ENCODE results near the gene IL4R. TPM values are rescaled to one million over a fixed set of nuclear protein-coding genes. Genes with fewer than 3 reads are reported as not detected.

Gene IL4R
- total and polyA plus RNA-seq, 10 of the 15 experiments (the other 5 are each of a cell fraction or from before 2014, with no cell fraction given): 2.6 to 70.4 (median 36.6) TPM

DNA sequence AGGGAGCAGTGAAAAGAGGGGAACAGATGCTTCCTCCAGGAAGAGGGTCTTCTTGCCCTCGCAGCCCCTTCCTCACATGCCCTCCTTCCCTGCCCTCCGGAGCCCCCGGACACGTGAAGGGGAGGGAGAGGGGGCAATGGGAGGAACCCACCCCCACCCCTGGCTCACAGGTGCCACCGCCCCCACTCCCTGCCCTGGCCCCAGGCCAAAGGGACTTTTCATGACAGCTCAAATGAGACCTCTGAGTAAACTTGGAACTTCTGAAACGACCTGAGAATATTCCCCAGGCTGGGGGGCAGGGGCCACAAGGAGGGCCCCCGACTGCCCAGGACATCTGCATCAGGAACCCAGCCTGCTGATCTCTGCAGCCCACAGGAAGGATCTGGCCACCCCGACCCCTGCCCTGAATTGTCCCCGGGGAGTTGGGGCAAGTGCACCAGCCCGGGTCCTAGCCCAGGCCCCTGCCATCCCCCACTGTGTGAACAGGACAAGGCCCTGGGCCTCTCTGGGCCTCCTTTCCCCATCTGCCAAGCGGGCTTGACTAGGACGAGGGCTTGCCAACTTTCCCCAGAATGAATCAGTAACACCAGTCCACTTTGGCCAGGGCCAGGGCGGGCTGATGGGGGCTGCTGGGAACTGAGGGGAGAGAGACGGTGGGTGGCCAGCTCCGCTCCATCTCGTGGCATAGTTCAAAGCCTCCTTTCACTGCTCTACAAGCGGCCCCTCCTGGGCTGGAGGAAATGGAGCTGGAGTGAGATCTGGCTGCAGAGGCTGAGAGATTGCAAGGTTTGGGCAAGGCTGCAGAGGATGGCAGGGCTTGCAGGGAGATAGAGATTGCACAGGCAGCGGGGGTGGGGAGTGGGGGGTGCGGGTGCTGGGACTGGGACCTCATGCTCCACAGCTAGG, 92.0 kb downstream of the IL4R start (continued):
- TF ChIP-seq MEF2B (IDR thresholded peaks at IDR 0.05; ENCODE audit: partially characterized antibody, poor library complexity, severe bottlenecking): peak; percentile 89
- TF ChIP-seq NBN (IDR thresholded peaks at IDR 0.05): no peak; the same call in 1 of the 2 replicates
- TF ChIP-seq E2F4 (IDR thresholded peaks at IDR 0.05; ENCODE audit: low read depth, low read length): 0 out of 2 replicates have a peak, but pooled peaks have one; percentile 29
- 0 out of 2 replicates have a peak, but pooled peaks have one; percentile 44 for TF ChIP-seq RCOR1 (conservative IDR thresholded peaks at IDR 0.05; ENCODE audit: low read depth, low read length)
- TF ChIP-seq ZBTB11 (CRISPR knock-in tag; IDR thresholded peaks at IDR 0.05): no peak
- peak; percentile 65; the same call in 1 of the 2 replicates for TF ChIP-seq MTA2 (IDR thresholded peaks at IDR 0.05; ENCODE audit: low read depth)
- TF ChIP-seq, protein P1, sequence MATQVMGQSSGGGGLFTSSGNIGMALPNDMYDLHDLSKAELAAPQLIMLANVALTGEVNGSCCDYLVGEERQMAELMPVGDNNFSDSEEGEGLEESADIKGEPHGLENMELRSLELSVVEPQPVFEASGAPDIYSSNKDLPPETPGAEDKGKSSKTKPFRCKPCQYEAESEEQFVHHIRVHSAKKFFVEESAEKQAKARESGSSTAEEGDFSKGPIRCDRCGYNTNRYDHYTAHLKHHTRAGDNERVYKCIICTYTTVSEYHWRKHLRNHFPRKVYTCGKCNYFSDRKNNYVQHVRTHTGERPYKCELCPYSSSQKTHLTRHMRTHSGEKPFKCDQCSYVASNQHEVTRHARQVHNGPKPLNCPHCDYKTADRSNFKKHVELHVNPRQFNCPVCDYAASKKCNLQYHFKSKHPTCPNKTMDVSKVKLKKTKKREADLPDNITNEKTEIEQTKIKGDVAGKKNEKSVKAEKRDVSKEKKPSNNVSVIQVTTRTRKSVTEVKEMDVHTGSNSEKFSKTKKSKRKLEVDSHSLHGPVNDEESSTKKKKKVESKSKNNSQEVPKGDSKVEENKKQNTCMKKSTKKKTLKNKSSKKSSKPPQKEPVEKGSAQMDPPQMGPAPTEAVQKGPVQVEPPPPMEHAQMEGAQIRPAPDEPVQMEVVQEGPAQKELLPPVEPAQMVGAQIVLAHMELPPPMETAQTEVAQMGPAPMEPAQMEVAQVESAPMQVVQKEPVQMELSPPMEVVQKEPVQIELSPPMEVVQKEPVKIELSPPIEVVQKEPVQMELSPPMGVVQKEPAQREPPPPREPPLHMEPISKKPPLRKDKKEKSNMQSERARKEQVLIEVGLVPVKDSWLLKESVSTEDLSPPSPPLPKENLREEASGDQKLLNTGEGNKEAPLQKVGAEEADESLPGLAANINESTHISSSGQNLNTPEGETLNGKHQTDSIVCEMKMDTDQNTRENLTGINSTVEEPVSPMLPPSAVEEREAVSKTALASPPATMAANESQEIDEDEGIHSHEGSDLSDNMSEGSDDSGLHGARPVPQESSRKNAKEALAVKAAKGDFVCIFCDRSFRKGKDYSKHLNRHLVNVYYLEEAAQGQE (IDR thresholded peaks at IDR 0.05; ENCODE audit: low read depth, low read length): peak; percentile 41; the same call in 1 of the 2 replicates
- TF ChIP-seq CHD2 (IDR thresholded peaks at IDR 0.05; ENCODE audit: borderline replicate concordance, low read depth, low read length): 0 out of 2 replicates have a peak, but pooled peaks have one; percentile 33
- peak; percentile 96 for TF ChIP-seq JUNB (IDR thresholded peaks at IDR 0.05)
- TF ChIP-seq SP1 (IDR thresholded peaks at IDR 0.05; ENCODE audit: low read depth, low read length): peak; percentile 69
- TF ChIP-seq, protein P2, sequence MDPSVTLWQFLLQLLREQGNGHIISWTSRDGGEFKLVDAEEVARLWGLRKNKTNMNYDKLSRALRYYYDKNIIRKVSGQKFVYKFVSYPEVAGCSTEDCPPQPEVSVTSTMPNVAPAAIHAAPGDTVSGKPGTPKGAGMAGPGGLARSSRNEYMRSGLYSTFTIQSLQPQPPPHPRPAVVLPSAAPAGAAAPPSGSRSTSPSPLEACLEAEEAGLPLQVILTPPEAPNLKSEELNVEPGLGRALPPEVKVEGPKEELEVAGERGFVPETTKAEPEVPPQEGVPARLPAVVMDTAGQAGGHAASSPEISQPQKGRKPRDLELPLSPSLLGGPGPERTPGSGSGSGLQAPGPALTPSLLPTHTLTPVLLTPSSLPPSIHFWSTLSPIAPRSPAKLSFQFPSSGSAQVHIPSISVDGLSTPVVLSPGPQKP (IDR thresholded peaks at IDR 0.05; ENCODE audit: low read depth, low read length): no peak
- peak; percentile 93 for TF ChIP-seq CREM (IDR thresholded peaks at IDR 0.05; ENCODE audit: low read depth)
- TF ChIP-seq ZNF24 (IDR thresholded peaks at IDR 0.05): peak; percentile 26; the same call in 1 of the 2 replicates
- peak; percentile 95 for TF ChIP-seq BCL11A (IDR thresholded peaks at IDR 0.05; ENCODE audit: low read depth, low read length)
- TF ChIP-seq SUPT20H (IDR thresholded peaks at IDR 0.05; ENCODE audit: borderline replicate concordance, control insufficient read depth, low read depth, low read length): no peak
- peak; percentile 26; the same call in 1 of the 2 replicates for TF ChIP-seq TCF7 (IDR thresholded peaks at IDR 0.05; ENCODE audit: borderline replicate concordance)
- TF ChIP-seq, protein P3, sequence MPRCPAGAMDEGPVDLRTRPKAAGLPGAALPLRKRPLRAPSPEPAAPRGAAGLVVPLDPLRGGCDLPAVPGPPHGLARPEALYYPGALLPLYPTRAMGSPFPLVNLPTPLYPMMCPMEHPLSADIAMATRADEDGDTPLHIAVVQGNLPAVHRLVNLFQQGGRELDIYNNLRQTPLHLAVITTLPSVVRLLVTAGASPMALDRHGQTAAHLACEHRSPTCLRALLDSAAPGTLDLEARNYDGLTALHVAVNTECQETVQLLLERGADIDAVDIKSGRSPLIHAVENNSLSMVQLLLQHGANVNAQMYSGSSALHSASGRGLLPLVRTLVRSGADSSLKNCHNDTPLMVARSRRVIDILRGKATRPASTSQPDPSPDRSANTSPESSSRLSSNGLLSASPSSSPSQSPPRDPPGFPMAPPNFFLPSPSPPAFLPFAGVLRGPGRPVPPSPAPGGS (IDR thresholded peaks at IDR 0.05; ENCODE audit: borderline replicate concordance, insufficient read depth, low read depth, low read length, poor library complexity, severe bottlenecking): peak; percentile 94
- peak in 1 of 2 experiments; percentile 83; a peak in 2 of 4 replicates for TF ChIP-seq SRF (IDR thresholded peaks at IDR 0.05; ENCODE audit: low read depth in 2 of 2, low read length in 2 of 2)
